GM23338 (cell line): ENCODE data around the gene VIP.

ENCODE experiments used
- CREB1 ChIP-seq: fragments of 250-450 bp; sonication (Bioruptor Pico); IDR thresholded peaks from 2 replicates; pipeline ENCODE4 v1.5.0; 2020; ENCODE audit warnings: low read depth, mild to moderate bottlenecking, moderate library complexity
- CTCF ChIP-seq, 2 experiments: fragments of 200-600 bp in 1 of 2; sonication (generic) in 1 of 2; conservative IDR thresholded peaks; 2 replicates each; pipeline versions ENCODE4 v1.5.1 to v1.6.1; 2016 to 2017; ENCODE audit warnings: antibody characterized with exemption in 2 of 2, low read depth in 2 of 2, mild to moderate bottlenecking in 2 of 2, moderate library complexity in 1 of 2
- ETS1 ChIP-seq: IDR thresholded peaks from 2 replicates; pipeline ENCODE4 v1.6.1; 2016; ENCODE audit warnings: antibody characterized with exemption
- EZH2 ChIP-seq: fragments of 200-600 bp; sonication (generic); IDR thresholded peaks from one replicate; pipeline ENCODE4 v1.8.0; 2017; ENCODE audit warnings: antibody characterized with exemption, mild to moderate bottlenecking, low read depth; ENCODE audit not compliant: unreplicated experiment
- EZH2phosphoT487 ChIP-seq: fragments of 200-600 bp; sonication (generic); IDR thresholded peaks from one replicate; pipeline ENCODE4 v1.8.1; 2018; ENCODE audit warnings: antibody characterized with exemption; ENCODE audit not compliant: unreplicated experiment
- JUNB ChIP-seq: IDR thresholded peaks from one replicate; pipeline ENCODE4 v1.6.1; 2016; ENCODE audit warnings: antibody characterized with exemption; ENCODE audit not compliant: unreplicated experiment
- POLR2AphosphoS5 ChIP-seq: IDR thresholded peaks from 2 replicates; pipeline ENCODE4 v1.6.1; 2016; ENCODE audit warnings: antibody characterized with exemption, low read depth
- REST ChIP-seq: IDR thresholded peaks from one replicate; pipeline ENCODE4 v1.6.1; 2018; ENCODE audit warnings: antibody characterized with exemption; ENCODE audit not compliant: unreplicated experiment
- STAT1 ChIP-seq: IDR thresholded peaks from one replicate; pipeline ENCODE4 v1.6.1; 2016; ENCODE audit warnings: antibody characterized with exemption; ENCODE audit not compliant: unreplicated experiment
- ZNF114 ChIP-seq: fragments of 250-450 bp; sonication (Bioruptor Pico); IDR thresholded peaks from 2 replicates; pipeline ENCODE4 v1.5.0; 2020; ENCODE audit warnings: mild to moderate bottlenecking, moderate library complexity
- ZNF331 ChIP-seq: fragments of 250-450 bp; sonication (Bioruptor Pico); IDR thresholded peaks from 2 replicates; pipeline ENCODE4 v1.5.0; 2020; ENCODE audit warnings: low read depth, mild to moderate bottlenecking, moderate library complexity

DNA sequence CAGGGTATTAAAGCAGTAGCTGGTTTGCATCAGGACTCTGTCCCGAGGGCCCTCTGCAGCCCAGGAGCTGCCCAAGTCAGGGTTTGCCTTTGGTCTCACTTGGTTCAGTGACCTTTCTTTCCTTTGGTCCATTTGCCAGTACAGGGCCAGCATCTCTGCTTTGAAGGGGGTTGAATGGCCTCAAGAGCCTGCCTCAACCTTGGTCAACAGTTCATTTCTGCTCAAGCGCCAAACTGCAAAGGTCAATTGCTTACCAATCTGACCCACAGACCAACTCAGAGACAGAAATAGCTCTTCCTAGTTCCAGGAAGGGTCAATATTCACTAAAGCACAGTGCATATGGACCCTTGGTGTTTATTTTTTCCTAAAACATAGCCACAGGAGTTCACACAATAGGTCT is 19.4 kb downstream of the VIP start:
- no peak for TF ChIP-seq ETS1
- no peak for TF ChIP-seq CTCF (conservative IDR thresholded peaks at IDR 0.05; ENCODE audit: low read depth in 2 of 2)
- TF ChIP-seq JUNB, result no peak
- TF ChIP-seq REST, result no peak
- no peak for TF ChIP-seq POLR2AphosphoS5
- no peak for TF ChIP-seq EZH2phosphoT487
- TF ChIP-seq EZH2, result no peak
- no peak for TF ChIP-seq STAT1
- TF ChIP-seq CREB1 (CRISPR knock-in tag), result no peak
- no peak for TF ChIP-seq ZNF114 (CRISPR knock-in tag)
- TF ChIP-seq ZNF331, result no peak
